DOHH2 (cell line): ENCODE measurements around the gene KRTAP5-11.

Source experiments
- EZH2phosphoT487 ChIP-seq: fragments of 200-600 bp; sonication (generic); IDR thresholded peaks from 2 replicates; pipeline ENCODE4 v1.6.1; 2017; ENCODE audit warnings: borderline replicate concordance, mild to moderate bottlenecking, antibody characterized with exemption, low read length, moderate library complexity, mixed read lengths
- TF ChIP-seq, protein P1 (sequence below): fragments of 200-600 bp; sonication (generic); IDR thresholded peaks from one replicate; pipeline ENCODE4 v1.5.1; 2014; ENCODE audit warnings: antibody characterized with exemption, mild to moderate bottlenecking, low read depth, low read length; ENCODE audit not compliant: poor library complexity, severe bottlenecking

DNA sequence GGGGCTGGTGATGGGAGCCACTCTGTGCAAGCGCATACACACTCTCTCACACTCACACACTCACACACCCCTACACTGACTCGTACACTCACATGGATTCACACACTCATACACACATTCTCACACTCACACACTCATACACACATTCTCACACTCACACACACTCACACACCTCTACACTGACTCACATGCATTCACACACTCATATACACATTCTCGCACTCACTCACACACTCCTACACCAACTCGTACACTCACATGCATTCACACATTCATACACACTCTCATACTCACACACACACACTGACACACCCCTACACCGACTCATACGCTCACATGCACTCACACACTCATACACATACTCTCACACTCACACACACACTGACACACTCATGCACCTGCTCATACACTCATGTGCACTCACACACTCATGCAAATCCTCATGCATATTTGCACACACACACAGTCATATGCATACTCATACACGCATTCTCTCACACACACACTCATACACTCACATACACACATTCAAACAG lies 5.1 kb downstream of the KRTAP5-11 start:
- TF ChIP-seq, protein P1, sequence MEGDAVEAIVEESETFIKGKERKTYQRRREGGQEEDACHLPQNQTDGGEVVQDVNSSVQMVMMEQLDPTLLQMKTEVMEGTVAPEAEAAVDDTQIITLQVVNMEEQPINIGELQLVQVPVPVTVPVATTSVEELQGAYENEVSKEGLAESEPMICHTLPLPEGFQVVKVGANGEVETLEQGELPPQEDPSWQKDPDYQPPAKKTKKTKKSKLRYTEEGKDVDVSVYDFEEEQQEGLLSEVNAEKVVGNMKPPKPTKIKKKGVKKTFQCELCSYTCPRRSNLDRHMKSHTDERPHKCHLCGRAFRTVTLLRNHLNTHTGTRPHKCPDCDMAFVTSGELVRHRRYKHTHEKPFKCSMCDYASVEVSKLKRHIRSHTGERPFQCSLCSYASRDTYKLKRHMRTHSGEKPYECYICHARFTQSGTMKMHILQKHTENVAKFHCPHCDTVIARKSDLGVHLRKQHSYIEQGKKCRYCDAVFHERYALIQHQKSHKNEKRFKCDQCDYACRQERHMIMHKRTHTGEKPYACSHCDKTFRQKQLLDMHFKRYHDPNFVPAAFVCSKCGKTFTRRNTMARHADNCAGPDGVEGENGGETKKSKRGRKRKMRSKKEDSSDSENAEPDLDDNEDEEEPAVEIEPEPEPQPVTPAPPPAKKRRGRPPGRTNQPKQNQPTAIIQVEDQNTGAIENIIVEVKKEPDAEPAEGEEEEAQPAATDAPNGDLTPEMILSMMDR: no peak
- TF ChIP-seq EZH2phosphoT487: no peak
